ENCODE results near the gene PMF1. TPM values are rescaled to one million over a fixed set of nuclear protein-coding genes. Genes with fewer than 3 reads are reported as not detected.

PMF1 gene
- total RNA-seq, 1 donor = 34.0 TPM

- no peak overlapping the region for H3K4me2 ChIP-seq (ENCODE audit: insufficient read depth, low read length)
- H3K4me3 ChIP-seq (ENCODE audit: insufficient read depth, low read length) = no peak overlapping the region
- H3K4me1 ChIP-seq (ENCODE audit: insufficient read depth, low read length) = peaks cover 15% of the 10 kb centered on the region
- H3K27me3 ChIP-seq (ENCODE audit: insufficient read depth, low read length) = no peaks in the 10 kb centered on the region
- peaks cover 72% of the 10 kb centered on the region for H3K36me3 ChIP-seq (ENCODE audit: insufficient read depth, low read length)
- no peak overlapping the region for H2AFZ ChIP-seq (ENCODE audit: low read length)
- peaks cover 2% of the 10 kb centered on the region for H3K79me2 ChIP-seq (ENCODE audit: insufficient read depth, low read length)
- TF ChIP-seq CTCF (IDR thresholded peaks at IDR 0.05; ENCODE audit: extremely low read depth, low read depth, low read length) = no peak
- peaks cover 22% of the 10 kb centered on the region for H4K20me1 ChIP-seq (ENCODE audit: insufficient read depth, low read length)
- no peak overlapping the region for H3K27ac ChIP-seq (ENCODE audit: low read depth, low read length)
- DNase-seq (ENCODE audit: insufficient read length, low spot score, missing footprints) = no peak
- H3K9me3 ChIP-seq (ENCODE audit: low read depth, low read length) = no peaks in the 10 kb centered on the region
These were observed 53.2 kb downstream of the PMF1 start for GRCh38 chr1:156266051-156266450.

DNA sequence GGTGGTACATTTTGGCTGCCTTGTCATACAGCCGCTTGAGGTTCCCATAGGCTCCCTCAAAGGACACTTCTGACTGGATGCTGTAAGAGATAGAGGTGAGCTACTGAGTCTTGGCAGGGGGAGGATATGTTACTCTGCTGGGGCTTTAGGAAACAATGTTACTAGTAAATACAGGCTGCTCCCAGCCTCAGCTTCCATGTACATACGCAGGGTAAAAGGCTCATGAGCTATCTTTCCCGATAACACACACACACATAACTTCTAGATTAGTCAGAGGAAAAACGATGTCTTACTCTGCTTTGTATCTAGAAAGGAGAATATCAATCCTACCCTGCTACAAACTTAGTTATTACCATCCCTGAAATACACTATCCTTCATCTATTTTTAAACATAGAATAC is 55.5 kb downstream of the PMF1 start:
- H3K27me3 ChIP-seq (ENCODE audit: insufficient read depth, low read length) = no peaks in the 10 kb centered on the region
- no peak overlapping the region for H3K4me3 ChIP-seq (ENCODE audit: insufficient read depth, low read length)
- no peak overlapping the region for H3K4me2 ChIP-seq (ENCODE audit: insufficient read depth, low read length)
- peaks cover 11% of the 10 kb centered on the region for H4K20me1 ChIP-seq (ENCODE audit: insufficient read depth, low read length)
- H3K9me3 ChIP-seq (ENCODE audit: low read depth, low read length) = no peaks in the 10 kb centered on the region
- peaks cover 76% of the 10 kb centered on the region for H3K36me3 ChIP-seq (ENCODE audit: insufficient read depth, low read length)
- H3K27ac ChIP-seq (ENCODE audit: low read depth, low read length) = peak overlapping the region; percentile 24
- no peak overlapping the region for H2AFZ ChIP-seq (ENCODE audit: low read length)
- TF ChIP-seq CTCF (IDR thresholded peaks at IDR 0.05; ENCODE audit: extremely low read depth, low read depth, low read length) = no peak
- H3K4me1 ChIP-seq (ENCODE audit: insufficient read depth, low read length) = peaks cover 3% of the 10 kb centered on the region
- no peaks in the 10 kb centered on the region for H3K79me2 ChIP-seq (ENCODE audit: insufficient read depth, low read length)
- peak; percentile 71 for DNase-seq (ENCODE audit: insufficient read length, low spot score, missing footprints)

DNA sequence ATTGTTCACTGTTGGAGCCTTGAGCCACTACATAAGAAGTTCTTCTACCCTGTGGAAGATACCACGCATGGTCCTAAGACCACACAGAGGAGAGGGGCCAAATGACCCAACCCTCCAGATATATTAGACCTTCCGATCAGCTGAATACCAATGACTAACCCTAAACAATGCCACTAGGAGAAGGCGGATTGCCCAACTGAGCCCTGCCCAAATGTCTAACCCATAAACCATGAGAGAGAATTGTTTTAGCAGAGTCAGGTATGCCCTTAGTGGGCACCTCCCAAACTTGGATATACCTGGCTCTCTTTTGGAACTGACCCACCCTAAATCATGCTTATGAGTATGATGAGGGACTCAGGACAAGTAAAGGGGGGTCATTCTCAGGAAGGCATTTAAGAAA is 57.5 kb downstream of the PMF1 start:
- Histone ChIP-seq H3K27ac (ENCODE audit: low read depth, low read length) (no peak overlapping the region), H3K36me3 (ENCODE audit: insufficient read depth, low read length) (peaks cover 86% of the 10 kb centered on the region), H3K4me1 (ENCODE audit: insufficient read depth, low read length) (no peaks in the 10 kb centered on the region), H3K27me3 (ENCODE audit: insufficient read depth, low read length) (no peaks in the 10 kb centered on the region), H2AFZ (ENCODE audit: low read length) (no peak overlapping the region), H3K4me3 (ENCODE audit: insufficient read depth, low read length) (no peak overlapping the region), H4K20me1 (ENCODE audit: insufficient read depth, low read length) (peaks cover 12% of the 10 kb centered on the region), H3K79me2 (ENCODE audit: insufficient read depth, low read length) (peaks cover 3% of the 10 kb centered on the region), H3K4me2 (ENCODE audit: insufficient read depth, low read length) (no peak overlapping the region), H3K9me3 (ENCODE audit: low read depth, low read length) (no peaks in the 10 kb centered on the region)
- TF ChIP-seq CTCF (IDR thresholded peaks at IDR 0.05; ENCODE audit: extremely low read depth, low read depth, low read length) = no peak
- DNase-seq (ENCODE audit: insufficient read length, low spot score, missing footprints) = no peak

- Histone ChIP-seq H3K4me2 (ENCODE audit: insufficient read depth, low read length) (no peak overlapping the region), H3K4me1 (ENCODE audit: insufficient read depth, low read length) (peaks cover 14% of the 10 kb centered on the region), H3K4me3 (ENCODE audit: insufficient read depth, low read length) (no peak overlapping the region), H3K27me3 (ENCODE audit: insufficient read depth, low read length) (no peaks in the 10 kb centered on the region), H3K27ac (ENCODE audit: low read depth, low read length) (peak overlapping the region; percentile 17), H4K20me1 (ENCODE audit: insufficient read depth, low read length) (peaks cover 37% of the 10 kb centered on the region), H3K9me3 (ENCODE audit: low read depth, low read length) (no peaks in the 10 kb centered on the region), H3K36me3 (ENCODE audit: insufficient read depth, low read length) (peaks cover 74% of the 10 kb centered on the region), H3K79me2 (ENCODE audit: insufficient read depth, low read length) (peaks cover 41% of the 10 kb centered on the region), H2AFZ (ENCODE audit: low read length) (no peak overlapping the region)
- no peak for TF ChIP-seq CTCF (IDR thresholded peaks at IDR 0.05; ENCODE audit: extremely low read depth, low read depth, low read length)
- DNase-seq (ENCODE audit: insufficient read length, low spot score, missing footprints) = no peak
These were observed 63.7 kb downstream of the PMF1 start for GRCh38 chr1:156276532-156276931.

Measured in osteoblast (primary cell).